BJ (cell line): Measurements from ENCODE around the gene PTCD1. TPM values are rescaled to one million over a fixed set of nuclear protein-coding genes. Genes with fewer than 3 reads are reported as not detected.
"Not testable (repeated sequence)": the region's sequence is repeated elsewhere in the genome, so short reads cannot be mapped to it uniquely, and the experiment has no call there.

Experiments used
- CTCF ChIA-PET: fragments of 350-600 bp; formaldehyde crosslinking; extraction: SDS; loops from one replicate; lab custom pipeline; 2021; ENCODE audit warnings: antibody characterized with exemption, inconsistent platforms; lab: Yijun Ruan, JAX
- POLR2A ChIA-PET: fragments of 300-600 bp; sonication (Branson Sonifier 250); formaldehyde crosslinking; extraction: SDS; loops from one replicate; lab custom pipeline; 2021; ENCODE audit warnings: antibody characterized with exemption; lab: Charles Lee
- DNase-seq: peaks from one replicate; pipeline ENCODE4 v3.0.0-alpha.2; 2011; ENCODE audit warnings: low read depth
- H3K27me3 ChIP-seq: 2 replicates; pipeline ENCODE4 v1.6.0; 2011; ENCODE audit warnings: low read length; ENCODE audit not compliant: control insufficient read depth, insufficient read depth
- H3K36me3 ChIP-seq: 2 replicates; pipeline ENCODE4 v1.5.1; 2011; ENCODE audit warnings: low read length; ENCODE audit not compliant: control insufficient read depth, insufficient read depth
- H3K4me3 ChIP-seq: 2 replicates; pipeline ENCODE4 v1.5.1; 2011; ENCODE audit warnings: low read depth, mild to moderate bottlenecking, control low read depth, low read length
- CTCF ChIP-seq: IDR thresholded peaks from 2 replicates; pipeline ENCODE4 v1.5.1; 2011; ENCODE audit warnings: low read depth, mild to moderate bottlenecking, control low read depth, inconsistent platforms, low read length, moderate library complexity; ENCODE audit not compliant: insufficient read depth
- polyA plus RNA-seq: library from polyadenylated mRNA; depleted of rRNA; stranded (reverse); fragments of >200 nt; gene quantifications from 2 replicates; pipeline ENCODE4 v1.2.3, GENCODE V29; 2011

Gene PTCD1
- polyA plus RNA-seq, 1 experiment = 3.5 TPM

GRCh38 chr7:99437946-99438572 lies 539 bp downstream of the PTCD1 start:
- POLR2A ChIA-PET = interaction anchor here (1.0 kb wide), 1 partner anchor 29 kb away, joined by 3 read pairs; the partner anchor contains the start of genes BUD31 and PDAP1
- CTCF ChIA-PET = interaction anchor here (0.6 to 2.2 kb wide), 2 partner anchors 17 to 22 kb away, joined by 3 to 7 read pairs; no protein-coding TSS in a partner anchor
- TF ChIP-seq CTCF = no peak
- no peak for DNase-seq
- H3K27me3 ChIP-seq = no peaks in the 10 kb centered on the region
- H3K4me3 ChIP-seq = peak overlapping the region; percentile 88
- H3K36me3 ChIP-seq = peaks cover 9% of the 10 kb centered on the region

GRCh38 chr7:99433158-99433557 lies 5.4 kb downstream of the PTCD1 start:
- H3K27me3 ChIP-seq = no peaks in the 10 kb centered on the region
- ChIA-PET POLR2A (no interaction called here), CTCF (interaction anchor here (0.8 kb wide), 1 partner anchor 17 kb away, joined by 3 read pairs; no protein-coding TSS in a partner anchor)
- peaks cover 18% of the 10 kb centered on the region for H3K36me3 ChIP-seq
- DNase-seq = no peak
- TF ChIP-seq CTCF = no peak
- H3K4me3 ChIP-seq = no peak overlapping the region

GRCh38 chr7:99431756-99432540 lies 6.7 kb downstream of the PTCD1 start:
- peaks cover 18% of the 10 kb centered on the region for H3K36me3 ChIP-seq
- POLR2A ChIA-PET, CTCF ChIA-PET, H3K27me3 ChIP-seq, H3K4me3 ChIP-seq, DNase-seq: not testable (repeated sequence)

- ChIA-PET POLR2A (no interaction called here), CTCF (no interaction called here)
These were observed 8.8 kb downstream of the PTCD1 start for GRCh38 chr7:99429756-99430155.

GRCh38 chr7:99428972-99429566 lies 9.5 kb downstream of the PTCD1 start:
- Histone ChIP-seq H3K36me3 (peaks cover 23% of the 10 kb centered on the region), H3K27me3 (no peaks in the 10 kb centered on the region), H3K4me3 (no peak overlapping the region)
- ChIA-PET CTCF (no interaction called here), POLR2A (no interaction called here)
- DNase-seq = no peak
- TF ChIP-seq CTCF = no peak

More at GRCh38 chr7:99429756-99430155, 8.8 kb downstream of the PTCD1 start:
- no peak for TF ChIP-seq CTCF
- no peak overlapping the region for H3K4me3 ChIP-seq
- no peak for DNase-seq
- H3K36me3 ChIP-seq = peaks cover 20% of the 10 kb centered on the region
- H3K27me3 ChIP-seq = no peaks in the 10 kb centered on the region
